Endodermal cell (in vitro differentiated cells): ENCODE data around the gene RNF220. TPM values are rescaled to one million over a fixed set of nuclear protein-coding genes. Genes with fewer than 3 reads are reported as not detected.

ENCODE experiments used
- DNase-seq: peaks from one replicate; pipeline ENCODE4 v3.0.0-alpha.2; 2017
- H3K27ac ChIP-seq: 2 replicates; pipeline ENCODE4 v1.5.1; 2013; ENCODE audit warnings: mild to moderate bottlenecking, low read depth, low read length, moderate library complexity
- H3K27me3 ChIP-seq: 2 replicates; pipeline ENCODE4 v1.6.1; 2013; ENCODE audit warnings: mild to moderate bottlenecking, low read length, moderate library complexity; ENCODE audit not compliant: insufficient read depth, control insufficient read depth, poor library complexity, severe bottlenecking
- H3K36me3 ChIP-seq: 2 replicates; pipeline ENCODE4 v1.7.0; 2013; ENCODE audit warnings: mild to moderate bottlenecking, low read length, moderate library complexity; ENCODE audit not compliant: control insufficient read depth, insufficient read depth
- H3K4me1 ChIP-seq: one replicate; pipeline ENCODE4 v1.7.0; 2013; ENCODE audit warnings: low read length; ENCODE audit not compliant: control insufficient read depth, insufficient read depth
- H3K4me3 ChIP-seq: 2 replicates; pipeline ENCODE4 v1.5.1; 2013; ENCODE audit warnings: mild to moderate bottlenecking, low read length, moderate library complexity
- H3K9ac ChIP-seq: 2 replicates; pipeline ENCODE4 v1.6.1; 2013; ENCODE audit warnings: mild to moderate bottlenecking, low read length, moderate library complexity; ENCODE audit not compliant: poor library complexity, severe bottlenecking; ENCODE audit errors: extremely low read depth
- H3K9me3 ChIP-seq: 2 replicates; pipeline ENCODE4 v1.6.1; 2013; ENCODE audit warnings: mild to moderate bottlenecking, low read length, moderate library complexity; ENCODE audit not compliant: control insufficient read depth
- H3K27ac Mint-ChIP-seq: 2 replicates; pipeline ENCODE4 v1.8.0; 2020; ENCODE audit warnings: mixed read lengths
- H3K27me3 Mint-ChIP-seq: 2 replicates; pipeline ENCODE4 v1.8.0; 2021; ENCODE audit warnings: mild to moderate bottlenecking, mixed read lengths; ENCODE audit not compliant: insufficient read depth
- H3K36me3 Mint-ChIP-seq: 2 replicates; pipeline ENCODE4 v1.8.0; 2020; ENCODE audit warnings: low read depth, mixed read lengths
- H3K4me1 Mint-ChIP-seq: 2 replicates; pipeline ENCODE4 v1.8.0; 2020; ENCODE audit warnings: mixed read lengths
- H3K4me3 Mint-ChIP-seq: 2 replicates; pipeline ENCODE4 v1.8.0; 2020; ENCODE audit warnings: mild to moderate bottlenecking, moderate library complexity, mixed read lengths
- H3K9me3 Mint-ChIP-seq: 2 replicates; pipeline ENCODE4 v1.8.0; 2020; ENCODE audit warnings: mild to moderate bottlenecking, mixed read lengths
- WGBS, 2 experiments: methylation state at CpG; one replicate each; pipeline versions ENCODE4 v1.1.5 to v1.1.7; 2013; ENCODE audit warnings: missing lambda C conversion rate in 2 of 2, mixed read lengths in 1 of 2; ENCODE audit not compliant: insufficient coverage in 1 of 2, insufficient read length in 1 of 2; 5-methylcytosine and 5-hydroxymethylcytosine counted together
- total RNA-seq, 2 donors: library from RNA; stranded (reverse); fragmentation: NEBNext Ultra II Directional in 1 of 2; extraction: Animal tissue kit (Norgen Biotek cat#: 25700) in 1 of 2; gene quantifications; 2 replicates in 1 of 2; 3 replicates in 1 of 2; pipeline ENCODE4 v1.2.1, GENCODE V29; 2021
- TF ChIP-seq, protein P1 (sequence below): fragments of 200-600 bp; sonication (generic); conservative IDR thresholded peaks from 2 replicates; pipeline ENCODE4 v1.5.0; 2021; ENCODE audit warnings: antibody characterized with exemption, mild to moderate bottlenecking

Gene RNF220
- total RNA-seq, 2 donors from 2014 or later: 94.6 to 95.5 TPM

GRCh38 chr1:44409757-44410156 is 4.7 kb downstream of the RNF220 start:
- Histone ChIP-seq H3K27me3 (peaks cover 95% of the 10 kb centered on the region), H3K9ac (no peak overlapping the region), H3K4me1 (peaks cover 10% of the 10 kb centered on the region), H3K4me3 (no peak overlapping the region), H3K9me3 (no peaks in the 10 kb centered on the region), H3K27ac (no peak overlapping the region), H3K36me3 (no peaks in the 10 kb centered on the region)
- no peak for DNase-seq
- 71% methylated on average over 3 of the region's 4 CpGs; no CpG with 5 or more reads in 1 of the 2 experiments for WGBS, 2 experiments
- peaks cover 16% of the 10 kb centered on the region for H3K4me1 Mint-ChIP-seq
- no peak overlapping the region for H3K4me3 Mint-ChIP-seq
- peaks cover 26% of the 10 kb centered on the region for H3K27me3 Mint-ChIP-seq
- H3K36me3 Mint-ChIP-seq: no peaks in the 10 kb centered on the region
- no peaks in the 10 kb centered on the region for H3K9me3 Mint-ChIP-seq
- H3K27ac Mint-ChIP-seq: no peak overlapping the region
- TF ChIP-seq, protein P1, sequence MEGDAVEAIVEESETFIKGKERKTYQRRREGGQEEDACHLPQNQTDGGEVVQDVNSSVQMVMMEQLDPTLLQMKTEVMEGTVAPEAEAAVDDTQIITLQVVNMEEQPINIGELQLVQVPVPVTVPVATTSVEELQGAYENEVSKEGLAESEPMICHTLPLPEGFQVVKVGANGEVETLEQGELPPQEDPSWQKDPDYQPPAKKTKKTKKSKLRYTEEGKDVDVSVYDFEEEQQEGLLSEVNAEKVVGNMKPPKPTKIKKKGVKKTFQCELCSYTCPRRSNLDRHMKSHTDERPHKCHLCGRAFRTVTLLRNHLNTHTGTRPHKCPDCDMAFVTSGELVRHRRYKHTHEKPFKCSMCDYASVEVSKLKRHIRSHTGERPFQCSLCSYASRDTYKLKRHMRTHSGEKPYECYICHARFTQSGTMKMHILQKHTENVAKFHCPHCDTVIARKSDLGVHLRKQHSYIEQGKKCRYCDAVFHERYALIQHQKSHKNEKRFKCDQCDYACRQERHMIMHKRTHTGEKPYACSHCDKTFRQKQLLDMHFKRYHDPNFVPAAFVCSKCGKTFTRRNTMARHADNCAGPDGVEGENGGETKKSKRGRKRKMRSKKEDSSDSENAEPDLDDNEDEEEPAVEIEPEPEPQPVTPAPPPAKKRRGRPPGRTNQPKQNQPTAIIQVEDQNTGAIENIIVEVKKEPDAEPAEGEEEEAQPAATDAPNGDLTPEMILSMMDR: no peak

DNA sequence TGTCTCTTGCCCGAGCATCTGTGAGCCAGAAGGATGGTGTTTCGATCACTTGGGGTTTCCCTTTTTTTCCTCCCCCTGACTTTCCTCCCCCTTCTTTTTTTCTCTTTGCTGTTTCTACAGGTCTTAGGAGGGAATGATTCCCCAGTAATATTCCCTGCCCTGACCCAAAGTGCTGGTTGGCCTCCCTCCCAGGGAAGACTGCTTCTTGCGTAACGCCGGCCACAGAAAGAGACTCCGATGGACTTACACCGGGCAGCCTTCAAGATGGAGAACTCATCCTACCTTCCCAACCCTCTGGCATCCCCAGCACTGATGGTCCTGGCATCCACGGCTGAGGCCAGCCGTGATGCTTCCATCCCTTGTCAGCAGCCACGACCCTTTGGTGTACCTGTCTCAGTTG is 6.8 kb downstream of the RNF220 start:
- Histone ChIP-seq H3K9me3 (no peaks in the 10 kb centered on the region), H3K27me3 (peaks cover 99% of the 10 kb centered on the region), H3K4me1 (peaks cover 3% of the 10 kb centered on the region), H3K9ac (no peak overlapping the region), H3K36me3 (no peaks in the 10 kb centered on the region), H3K27ac (no peak overlapping the region), H3K4me3 (no peak overlapping the region)
- WGBS, 2 experiments: 93 to 97% methylated on average over 9 to 10 of the region's 10 CpGs
- DNase-seq: no peak
- H3K4me3 Mint-ChIP-seq: no peak overlapping the region
- peaks cover 12% of the 10 kb centered on the region for H3K4me1 Mint-ChIP-seq
- H3K27ac Mint-ChIP-seq: no peak overlapping the region
- TF ChIP-seq, protein P1: no peak
- no peaks in the 10 kb centered on the region for H3K36me3 Mint-ChIP-seq
- H3K27me3 Mint-ChIP-seq: peaks cover 19% of the 10 kb centered on the region
- H3K9me3 Mint-ChIP-seq: no peaks in the 10 kb centered on the region

DNA sequence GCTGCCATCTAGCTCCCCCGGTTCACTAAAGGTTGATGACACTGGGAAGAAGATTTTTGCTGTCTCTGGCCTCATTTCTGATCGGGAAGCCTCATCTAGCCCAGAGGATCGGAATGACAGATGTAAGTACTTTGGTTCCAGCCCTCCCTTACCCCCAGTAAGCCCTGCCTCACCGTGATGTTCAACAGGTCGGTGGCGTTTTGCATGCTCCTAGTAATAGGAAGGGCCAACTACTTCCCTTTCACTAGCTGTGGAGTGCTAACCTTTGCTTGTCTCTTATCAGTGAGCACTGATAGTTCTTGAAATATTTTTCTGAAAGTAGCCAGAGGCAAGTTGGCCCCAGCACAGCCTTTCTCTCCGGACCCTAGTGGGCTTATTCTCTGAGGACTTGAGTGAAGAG is 7.5 kb downstream of the RNF220 start:
- Mint-ChIP-seq H3K27me3 (peaks cover 22% of the 10 kb centered on the region), H3K9me3 (no peaks in the 10 kb centered on the region), H3K36me3 (no peaks in the 10 kb centered on the region), H3K4me3 (no peak overlapping the region), H3K4me1 (peaks cover 18% of the 10 kb centered on the region), H3K27ac (no peak overlapping the region)
- Histone ChIP-seq H3K9ac (no peak overlapping the region), H3K4me3 (no peak overlapping the region), H3K4me1 (no peaks in the 10 kb centered on the region), H3K36me3 (no peaks in the 10 kb centered on the region), H3K27ac (no peak overlapping the region), H3K9me3 (no peaks in the 10 kb centered on the region), H3K27me3 (peaks cover 99% of the 10 kb centered on the region)
- TF ChIP-seq, protein P1: no peak
- DNase-seq: no peak
- 85 to 96% methylated on average over 5 to 7 of the region's 7 CpGs for WGBS, 2 experiments
